B cell (primary cell): ENCODE results near the gene OR51M1.

ENCODE experiments used
- EZH2 ChIP-seq: IDR thresholded peaks from 2 replicates; pipeline ENCODE4 v1.6.1; 2012; ENCODE audit warnings: borderline replicate concordance, low read depth, mild to moderate bottlenecking, moderate library complexity, low read length; ENCODE audit not compliant: insufficient read depth, poor library complexity, severe bottlenecking
- TF ChIP-seq, protein P1 (sequence below): fragments of 200-600 bp; IDR thresholded peaks from one replicate; pipeline ENCODE4 v1.8.0; 2022; ENCODE audit warnings: antibody characterized with exemption, mild to moderate bottlenecking

DNA sequence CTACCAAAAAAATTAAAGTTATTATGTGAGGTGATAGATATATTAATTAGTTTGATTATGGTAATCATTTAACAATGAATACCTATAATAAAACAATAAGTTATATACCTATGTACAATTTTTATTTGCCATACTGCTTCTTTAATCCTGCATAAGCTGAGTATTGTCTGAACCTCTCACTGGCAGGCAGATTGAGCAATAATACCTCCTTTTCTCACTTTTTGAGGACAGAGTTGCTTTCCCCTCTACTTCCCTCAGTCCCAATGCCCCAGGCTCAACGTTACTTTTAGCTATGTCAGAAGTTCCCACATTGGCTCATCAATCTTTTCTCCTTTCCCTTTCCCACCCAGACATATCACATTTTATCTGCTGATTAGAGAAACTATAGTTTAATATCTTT lies 34.1 kb upstream of the OR51M1 start:
- TF ChIP-seq, protein P1, sequence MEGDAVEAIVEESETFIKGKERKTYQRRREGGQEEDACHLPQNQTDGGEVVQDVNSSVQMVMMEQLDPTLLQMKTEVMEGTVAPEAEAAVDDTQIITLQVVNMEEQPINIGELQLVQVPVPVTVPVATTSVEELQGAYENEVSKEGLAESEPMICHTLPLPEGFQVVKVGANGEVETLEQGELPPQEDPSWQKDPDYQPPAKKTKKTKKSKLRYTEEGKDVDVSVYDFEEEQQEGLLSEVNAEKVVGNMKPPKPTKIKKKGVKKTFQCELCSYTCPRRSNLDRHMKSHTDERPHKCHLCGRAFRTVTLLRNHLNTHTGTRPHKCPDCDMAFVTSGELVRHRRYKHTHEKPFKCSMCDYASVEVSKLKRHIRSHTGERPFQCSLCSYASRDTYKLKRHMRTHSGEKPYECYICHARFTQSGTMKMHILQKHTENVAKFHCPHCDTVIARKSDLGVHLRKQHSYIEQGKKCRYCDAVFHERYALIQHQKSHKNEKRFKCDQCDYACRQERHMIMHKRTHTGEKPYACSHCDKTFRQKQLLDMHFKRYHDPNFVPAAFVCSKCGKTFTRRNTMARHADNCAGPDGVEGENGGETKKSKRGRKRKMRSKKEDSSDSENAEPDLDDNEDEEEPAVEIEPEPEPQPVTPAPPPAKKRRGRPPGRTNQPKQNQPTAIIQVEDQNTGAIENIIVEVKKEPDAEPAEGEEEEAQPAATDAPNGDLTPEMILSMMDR: no peak
- TF ChIP-seq EZH2: no peak
